H4 (cell line): ENCODE measurements around the gene SLC31A1. TPM values are rescaled to one million over a fixed set of nuclear protein-coding genes. Genes with fewer than 3 reads are reported as not detected.

Experiments used
- DNase-seq: peaks from one replicate; pipeline ENCODE4 v3.0.0-alpha.2; 2015; ENCODE audit warnings: low spot score
- total RNA-seq: library from RNA; depleted of rRNA; stranded (reverse); fragments of >200 nt; shearing (Covaris generic); gene quantifications from 2 replicates; pipeline ENCODE4 v1.2.3, GENCODE V29; 2014; rRNA removed

The SLC31A1 gene
- total RNA-seq, 1 experiment from 2014 or later, result 34.3 TPM

GRCh38 chr9:113302792-113303418 is 81.6 kb downstream of the SLC31A1 start, which contains the start of gene RNF183:
RNF183 (minus strand) TSS chr9:113303376; CDS start chr9:113298184, 5,192 bp downstream.
- no peak for DNase-seq

DNA sequence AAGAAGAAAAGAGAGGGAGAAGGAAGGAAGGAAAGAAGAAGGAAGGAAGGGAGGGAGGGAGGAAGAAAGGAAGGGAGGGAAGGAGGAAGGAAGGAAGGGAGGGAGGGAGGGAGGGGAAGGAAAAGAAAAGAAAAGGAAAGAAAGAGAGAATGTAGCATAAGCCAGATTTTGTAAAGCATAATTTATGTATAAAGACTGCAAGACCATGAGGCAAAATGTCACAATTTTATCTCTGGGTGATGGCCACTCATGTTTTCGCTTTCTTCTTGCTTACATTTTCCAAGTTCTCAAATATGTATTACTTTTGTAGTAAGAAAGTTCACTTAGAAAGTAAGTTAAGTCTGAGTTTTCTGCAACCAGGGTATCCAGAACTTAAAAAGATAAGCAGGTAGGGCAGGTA is 85.2 kb downstream of the SLC31A1 start:
- DNase-seq, result no peak

- no peak for DNase-seq
Observed at GRCh38 chr9:113307396-113307975, 86.1 kb downstream of the SLC31A1 start.

DNA sequence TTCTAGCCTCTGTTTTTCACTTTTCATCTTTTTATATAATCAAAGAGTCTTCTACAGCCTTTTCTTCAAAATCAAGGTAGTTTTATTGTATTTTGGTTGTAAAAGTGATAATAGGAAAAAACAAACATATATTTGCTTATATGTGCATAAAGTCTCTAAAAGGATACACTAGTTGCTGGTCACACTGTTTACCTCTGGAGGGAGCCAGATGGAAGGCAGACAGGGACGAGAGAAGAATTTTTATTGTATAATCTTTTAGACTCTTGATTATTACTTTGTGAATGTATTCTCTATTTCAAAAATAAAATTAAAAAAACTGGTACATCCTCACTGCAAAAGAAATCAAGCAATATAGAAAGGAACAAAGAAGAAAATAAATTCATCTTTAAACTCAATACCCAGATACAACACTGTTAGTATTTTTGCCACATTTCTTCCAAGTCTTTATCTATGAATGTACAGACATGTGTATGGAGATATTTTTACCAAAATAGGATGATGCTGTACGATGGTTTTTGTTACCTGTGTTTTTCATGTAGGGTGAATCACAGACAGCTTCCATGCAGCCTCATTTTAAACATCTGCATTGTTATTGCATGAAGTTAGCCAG is 88.0 kb downstream of the SLC31A1 start:
- DNase-seq, result peak; percentile 32

- DNase-seq, result no peak
Observed at GRCh38 chr9:113310538-113310937, 89.2 kb downstream of the SLC31A1 start.

GRCh38 chr9:113311961-113312360 is 90.6 kb downstream of the SLC31A1 start:
- DNase-seq, result no peak

GRCh38 chr9:113313261-113313660 is 91.9 kb downstream of the SLC31A1 start:
- no peak for DNase-seq

Other genes starting within 250 kb of the SLC31A1 start
- gene ZNF883, start 209.4 kb upstream of the SLC31A1 start, total RNA-seq, result 3.2 and 3.6 TPM in 2 replicates
- 2.3 and 2.4 TPM in 2 replicates for gene ZFP37, start 164.8 kb upstream of the SLC31A1 start, total RNA-seq
- gene SLC31A2, start 70.5 kb upstream of the SLC31A1 start, total RNA-seq, result 7.3 and 9.8 TPM in 2 replicates
- gene FKBP15, start 267 bp upstream of the SLC31A1 start, total RNA-seq, result 15.6 and 21.8 TPM in 2 replicates
- gene CDC26, start 54.0 kb downstream of the SLC31A1 start, total RNA-seq, result 81.9 and 83.9 TPM in 2 replicates
- 44.1 and 45.9 TPM in 2 replicates for gene PRPF4, start 54.1 kb downstream of the SLC31A1 start, total RNA-seq
- not detected in 2 replicates for gene RNF183, start 81.8 kb downstream of the SLC31A1 start, total RNA-seq
- gene WDR31, start 118.7 kb downstream of the SLC31A1 start, total RNA-seq, result 0.46 and 0.47 TPM in 2 replicates
- gene BSPRY, start 128.0 kb downstream of the SLC31A1 start, total RNA-seq, result not detected in 2 replicates
- gene HDHD3, start 155.4 kb downstream of the SLC31A1 start, total RNA-seq, result 13.8 and 14.5 TPM in 2 replicates
- gene ALAD, start 179.7 kb downstream of the SLC31A1 start, total RNA-seq, result 6.3 and 6.5 TPM in 2 replicates
- gene POLE3, start 189.1 kb downstream of the SLC31A1 start, total RNA-seq, result 125 and 131 TPM in 2 replicates
- 1.1 TPM in 1 of 2 replicates, not detected in the other for gene C9orf43, start 189.2 kb downstream of the SLC31A1 start, total RNA-seq
- 36.4 and 37.1 TPM in 2 replicates for gene RGS3, start 242.2 kb downstream of the SLC31A1 start, total RNA-seq